ENCODE data around the gene RNF19B.

GRCh38 chr1:32948905-32949304 is 15.7 kb downstream of the RNF19B start:
- TF ChIP-seq, protein P1, sequence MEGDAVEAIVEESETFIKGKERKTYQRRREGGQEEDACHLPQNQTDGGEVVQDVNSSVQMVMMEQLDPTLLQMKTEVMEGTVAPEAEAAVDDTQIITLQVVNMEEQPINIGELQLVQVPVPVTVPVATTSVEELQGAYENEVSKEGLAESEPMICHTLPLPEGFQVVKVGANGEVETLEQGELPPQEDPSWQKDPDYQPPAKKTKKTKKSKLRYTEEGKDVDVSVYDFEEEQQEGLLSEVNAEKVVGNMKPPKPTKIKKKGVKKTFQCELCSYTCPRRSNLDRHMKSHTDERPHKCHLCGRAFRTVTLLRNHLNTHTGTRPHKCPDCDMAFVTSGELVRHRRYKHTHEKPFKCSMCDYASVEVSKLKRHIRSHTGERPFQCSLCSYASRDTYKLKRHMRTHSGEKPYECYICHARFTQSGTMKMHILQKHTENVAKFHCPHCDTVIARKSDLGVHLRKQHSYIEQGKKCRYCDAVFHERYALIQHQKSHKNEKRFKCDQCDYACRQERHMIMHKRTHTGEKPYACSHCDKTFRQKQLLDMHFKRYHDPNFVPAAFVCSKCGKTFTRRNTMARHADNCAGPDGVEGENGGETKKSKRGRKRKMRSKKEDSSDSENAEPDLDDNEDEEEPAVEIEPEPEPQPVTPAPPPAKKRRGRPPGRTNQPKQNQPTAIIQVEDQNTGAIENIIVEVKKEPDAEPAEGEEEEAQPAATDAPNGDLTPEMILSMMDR (IDR thresholded peaks at IDR 0.05; ENCODE audit: borderline replicate concordance, extremely low read depth, low read length, poor library complexity, severe bottlenecking), result no peak
- TF ChIP-seq EZH2 (IDR thresholded peaks at IDR 0.05; ENCODE audit: borderline replicate concordance, low read depth, low read length, severe bottlenecking), result no peak
